Suprapubic skin (tissue), 4 donors: ENCODE measurements around the gene CUL7. TPM values are rescaled to one million over a fixed set of nuclear protein-coding genes. Genes with fewer than 3 reads are reported as not detected.
"Not testable (repeated sequence)": the region's sequence is repeated elsewhere in the genome, so short reads cannot be mapped to it uniquely, and the experiment has no call there.

Source experiments
- DNase-seq, 2 donors: peaks; one replicate each; pipeline ENCODE4 v3.0.0-alpha.2; 2019; ENCODE audit warnings: low spot score in 2 of 2
- H3K27ac ChIP-seq: fragments of 200-600 bp; sonication (generic); one replicate; pipeline ENCODE4 v1.5.1; 2019
- H3K27me3 ChIP-seq: fragments of 200-600 bp; sonication (generic); one replicate; pipeline ENCODE4 v1.5.1; 2019
- H3K36me3 ChIP-seq: fragments of 200-600 bp; sonication (generic); one replicate; pipeline ENCODE4 v1.5.1; 2019
- H3K4me1 ChIP-seq: fragments of 200-600 bp; sonication (generic); one replicate; pipeline ENCODE4 v1.5.1; 2019
- H3K4me3 ChIP-seq: fragments of 200-600 bp; sonication (generic); one replicate; pipeline ENCODE4 v1.5.1; 2019; ENCODE audit warnings: mild to moderate bottlenecking
- H3K9me3 ChIP-seq: fragments of 200-600 bp; sonication (generic); one replicate; pipeline ENCODE4 v1.5.1; 2019
- EP300 ChIP-seq: sonication (generic); formaldehyde crosslinking; IDR thresholded peaks from one replicate; pipeline ENCODE4 v1.6.1; 2017; ENCODE audit warnings: antibody characterized with exemption
- POLR2A ChIP-seq, 2 donors: fragments of 450-650 bp; IDR thresholded peaks; one replicate each; pipeline ENCODE4 v1.6.1; 2017; ENCODE audit warnings: antibody characterized with exemption in 2 of 2, mild to moderate bottlenecking in 2 of 2, moderate library complexity in 2 of 2
- POLR2AphosphoS5 ChIP-seq, 3 donors: sonication (generic); formaldehyde crosslinking; IDR thresholded peaks; one replicate each; pipeline ENCODE4 v1.6.1; 2017; ENCODE audit warnings: antibody characterized with exemption in 3 of 3
- WGBS: methylation state at CpG from one replicate; pipeline ENCODE4 v1.1.5; 2018; 5-methylcytosine and 5-hydroxymethylcytosine counted together
- total RNA-seq, 4 donors: library from RNA; depleted of rRNA; stranded (reverse); fragments of >200 nt; gene quantifications; one replicate each; pipeline ENCODE4 v1.1.0, GENCODE V29; 2016
- TF ChIP-seq, protein P1 (sequence below), 2 donors: fragments of 200-600 bp in 1 of 2; fragments of 450-650 bp in 1 of 2; sonication (generic) in 1 of 2; IDR thresholded peaks; one replicate each; pipeline ENCODE4 v1.5.1; 2016 to 2019; ENCODE audit warnings: antibody characterized with exemption in 2 of 2, mild to moderate bottlenecking in 1 of 2, moderate library complexity in 1 of 2

Gene CUL7
- total RNA-seq, 4 donors from 2014 or later: 12.3 to 22.2 (median 15.5) TPM

DNA sequence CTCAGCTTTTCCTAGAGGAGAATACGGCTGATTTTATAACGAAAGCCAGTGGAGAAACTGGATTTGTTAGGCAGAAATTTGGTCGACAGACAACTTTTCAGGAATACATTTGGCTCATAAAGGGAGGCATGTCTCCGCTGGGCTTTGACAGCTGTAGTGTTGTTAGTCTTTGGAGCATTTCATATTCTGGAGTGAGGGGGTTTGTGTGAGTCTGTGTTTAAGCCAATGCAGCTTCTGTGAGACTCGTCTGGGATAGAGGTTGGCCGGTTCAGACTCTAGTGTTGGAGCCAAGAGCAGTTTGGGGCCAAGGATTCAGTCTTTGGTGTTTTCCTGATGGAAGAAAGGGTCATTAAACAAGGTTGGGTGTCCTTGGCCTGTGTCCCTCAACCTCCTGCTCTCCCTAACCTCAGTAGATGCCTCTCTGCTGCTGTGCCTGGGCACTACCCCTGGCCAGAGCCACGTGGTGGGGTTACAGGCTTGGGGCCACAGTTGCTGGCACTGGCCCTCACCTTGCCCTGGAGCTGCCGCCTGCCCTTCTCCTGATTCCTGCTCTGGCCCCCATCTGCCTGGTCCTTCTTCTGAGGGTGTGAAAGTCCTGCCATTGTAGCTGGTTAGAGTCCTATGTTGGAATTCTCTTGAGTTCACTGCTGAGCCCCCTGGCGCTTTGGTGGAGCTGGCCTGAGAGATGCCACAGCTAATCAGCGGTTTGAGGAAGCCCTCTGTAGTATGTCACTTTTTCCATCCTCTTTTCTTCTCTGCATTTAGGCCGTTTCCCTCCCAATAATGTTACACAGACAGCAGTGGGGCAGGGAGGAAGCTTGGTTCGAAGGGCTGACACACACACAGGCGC is 29.4 kb upstream of the CUL7 start:
- Histone ChIP-seq H3K9me3 (no peaks in the 10 kb centered on the region), H3K4me1 (peaks cover 12% of the 10 kb centered on the region), H3K27ac (no peak overlapping the region), H3K4me3 (no peak overlapping the region), H3K27me3 (no peaks in the 10 kb centered on the region), H3K36me3 (no peaks in the 10 kb centered on the region)
- WGBS: 48% methylated on average over 12 of the region's 13 CpGs
- TF ChIP-seq POLR2AphosphoS5 (IDR thresholded peaks at IDR 0.05): no peak
- no peak for TF ChIP-seq EP300
- TF ChIP-seq, protein P1, sequence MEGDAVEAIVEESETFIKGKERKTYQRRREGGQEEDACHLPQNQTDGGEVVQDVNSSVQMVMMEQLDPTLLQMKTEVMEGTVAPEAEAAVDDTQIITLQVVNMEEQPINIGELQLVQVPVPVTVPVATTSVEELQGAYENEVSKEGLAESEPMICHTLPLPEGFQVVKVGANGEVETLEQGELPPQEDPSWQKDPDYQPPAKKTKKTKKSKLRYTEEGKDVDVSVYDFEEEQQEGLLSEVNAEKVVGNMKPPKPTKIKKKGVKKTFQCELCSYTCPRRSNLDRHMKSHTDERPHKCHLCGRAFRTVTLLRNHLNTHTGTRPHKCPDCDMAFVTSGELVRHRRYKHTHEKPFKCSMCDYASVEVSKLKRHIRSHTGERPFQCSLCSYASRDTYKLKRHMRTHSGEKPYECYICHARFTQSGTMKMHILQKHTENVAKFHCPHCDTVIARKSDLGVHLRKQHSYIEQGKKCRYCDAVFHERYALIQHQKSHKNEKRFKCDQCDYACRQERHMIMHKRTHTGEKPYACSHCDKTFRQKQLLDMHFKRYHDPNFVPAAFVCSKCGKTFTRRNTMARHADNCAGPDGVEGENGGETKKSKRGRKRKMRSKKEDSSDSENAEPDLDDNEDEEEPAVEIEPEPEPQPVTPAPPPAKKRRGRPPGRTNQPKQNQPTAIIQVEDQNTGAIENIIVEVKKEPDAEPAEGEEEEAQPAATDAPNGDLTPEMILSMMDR (IDR thresholded peaks at IDR 0.05): no peak
- no peak for TF ChIP-seq POLR2A (IDR thresholded peaks at IDR 0.05)
- DNase-seq: no peak

GRCh38 chr6:43081922-43082321 is 28.3 kb upstream of the CUL7 start:
- 87% methylated on average over 9 of the region's 9 CpGs for WGBS
- not testable (repeated sequence) for H3K27me3 ChIP-seq, H3K9me3 ChIP-seq, DNase-seq, H3K4me3 ChIP-seq, H3K36me3 ChIP-seq, H3K27ac ChIP-seq
- peaks cover 12% of the 10 kb centered on the region for H3K4me1 ChIP-seq

DNA sequence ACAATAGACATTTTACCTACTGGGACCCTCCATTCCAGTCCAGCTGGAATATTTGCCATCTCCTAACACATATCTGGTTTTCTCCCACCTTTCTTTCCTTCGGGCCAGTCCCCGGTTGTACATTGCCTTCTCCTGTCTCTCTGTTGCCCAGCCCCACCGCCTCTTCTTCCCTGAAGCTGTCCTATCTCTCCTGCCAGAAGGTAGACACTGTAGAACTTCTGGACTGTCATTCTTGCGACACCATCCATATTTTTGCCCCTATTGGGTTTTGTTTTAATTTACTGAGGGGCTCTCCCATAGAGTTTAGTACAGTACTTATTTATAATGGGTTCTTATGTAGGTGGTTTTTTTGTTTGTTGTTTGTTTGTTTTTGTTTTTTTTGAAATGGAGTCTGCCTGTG is 27.4 kb upstream of the CUL7 start:
- H3K4me1 ChIP-seq: peaks cover 14% of the 10 kb centered on the region
- peaks cover 6% of the 10 kb centered on the region for H3K27me3 ChIP-seq
- 92% methylated on average over 4 of the region's 4 CpGs for WGBS
- no peak overlapping the region for H3K27ac ChIP-seq
- no peak for DNase-seq
- H3K36me3 ChIP-seq: no peaks in the 10 kb centered on the region
- TF ChIP-seq, protein P1 (IDR thresholded peaks at IDR 0.05): no peak
- no peaks in the 10 kb centered on the region for H3K9me3 ChIP-seq
- H3K4me3 ChIP-seq: no peak overlapping the region

DNA sequence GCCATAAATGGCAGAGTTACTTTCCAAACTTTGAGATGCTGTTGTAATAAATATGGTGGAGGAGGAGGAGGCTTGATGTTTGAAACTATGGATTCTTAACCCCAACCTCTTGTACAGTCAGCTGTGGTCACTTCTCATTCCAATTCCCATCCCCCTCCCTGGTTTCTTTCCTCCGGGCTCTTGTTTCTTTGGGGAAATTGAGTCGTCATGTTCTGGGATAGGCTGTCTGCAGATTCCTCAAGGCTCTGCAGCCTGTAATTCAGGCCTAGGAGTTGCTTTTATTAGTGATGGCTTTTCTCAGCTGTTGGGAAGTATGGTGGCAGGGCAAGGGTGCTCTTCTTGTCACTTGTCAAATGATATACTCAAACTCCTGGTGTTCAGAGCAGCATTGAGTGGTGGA is 25.0 kb upstream of the CUL7 start:
- H3K4me3 ChIP-seq: no peak overlapping the region
- DNase-seq: no peak
- WGBS: 73% methylated on average over 2 of the region's 2 CpGs

GRCh38 chr6:43077981-43078511 is 24.4 kb upstream of the CUL7 start:
- H3K36me3 ChIP-seq: peaks cover 8% of the 10 kb centered on the region
- peak overlapping the region; percentile 88 for H3K4me3 ChIP-seq
- 78% methylated on average over 4 of the region's 6 CpGs for WGBS
- H3K27me3 ChIP-seq: peaks cover 7% of the 10 kb centered on the region
- no peaks in the 10 kb centered on the region for H3K9me3 ChIP-seq
- DNase-seq: no peak
- peak overlapping the region; percentile 18 for H3K27ac ChIP-seq
- H3K4me1 ChIP-seq: peaks cover 21% of the 10 kb centered on the region
- no peak for TF ChIP-seq POLR2AphosphoS5 (IDR thresholded peaks at IDR 0.05)
- TF ChIP-seq POLR2A (IDR thresholded peaks at IDR 0.05): no peak
- TF ChIP-seq EP300: no peak
- TF ChIP-seq, protein P1 (IDR thresholded peaks at IDR 0.05): no peak

More for the DNA sequence above, 25.0 kb upstream of the CUL7 start:
- Histone ChIP-seq H3K27ac (no peak overlapping the region), H3K9me3 (no peaks in the 10 kb centered on the region), H3K4me1 (peaks cover 21% of the 10 kb centered on the region), H3K36me3 (peaks cover 1% of the 10 kb centered on the region), H3K27me3 (peaks cover 7% of the 10 kb centered on the region)
- TF ChIP-seq POLR2A (IDR thresholded peaks at IDR 0.05): no peak

DNA sequence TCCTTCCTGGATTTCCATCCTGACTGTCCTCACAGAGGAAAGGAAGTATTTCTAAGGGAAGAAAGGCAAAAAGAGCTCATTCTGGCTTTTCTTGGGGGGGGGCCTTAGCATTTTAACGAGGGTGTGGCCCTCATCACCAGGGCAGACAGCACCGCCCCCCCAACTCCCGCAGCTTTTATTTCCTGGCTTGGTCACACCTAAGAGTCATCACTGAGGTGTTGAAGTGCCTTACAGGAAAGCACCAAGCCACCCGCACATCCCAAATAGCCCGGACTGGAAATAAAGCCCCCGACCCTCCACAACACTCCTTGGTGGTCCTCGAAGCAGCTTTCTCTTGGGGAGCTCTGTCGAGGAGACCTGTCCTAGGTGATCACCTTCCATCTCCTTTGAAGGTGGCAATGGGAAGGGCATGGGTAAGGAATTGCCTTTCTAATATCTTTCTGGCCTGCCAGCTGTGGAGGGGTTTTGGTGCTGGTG is 23.7 kb upstream of the CUL7 start:
- Histone ChIP-seq H3K9me3 (no peaks in the 10 kb centered on the region), H3K4me3 (peak overlapping the region; percentile 88), H3K27me3 (peaks cover 7% of the 10 kb centered on the region), H3K27ac (peak overlapping the region; percentile 18), H3K4me1 (peaks cover 21% of the 10 kb centered on the region), H3K36me3 (peaks cover 14% of the 10 kb centered on the region)
- DNase-seq: no peak
- WGBS: 10% methylated on average over 8 of the region's 8 CpGs
- TF ChIP-seq POLR2A (IDR thresholded peaks at IDR 0.05): no peak
- TF ChIP-seq, protein P1 (IDR thresholded peaks at IDR 0.05): no peak
- no peak for TF ChIP-seq EP300
- no peak for TF ChIP-seq POLR2AphosphoS5 (IDR thresholded peaks at IDR 0.05)
